Left lobe of liver (tissue), 2 donors: ENCODE data around the gene PSD4. TPM values are rescaled to one million over a fixed set of nuclear protein-coding genes. Genes with fewer than 3 reads are reported as not detected.

Experiments used
- ATAC-seq: fragments of 200-7000 bp; cut with Tn5 transposase; one replicate; pipeline ENCODE4 v1.9.1; 2020; ENCODE audit warnings: mild to moderate bottlenecking, moderate library complexity
- DNase-seq: peaks from one replicate; pipeline ENCODE4 v3.0.0-alpha.2; 2020; ENCODE audit warnings: low spot score
- total RNA-seq: library from RNA; stranded (reverse); gene quantifications from one replicate; pipeline ENCODE4 v1.2.1, GENCODE V29; 2021
- donor health status: DM: no; HTN: no; CAD: no; lungs with moderate emphysema.
- donor health status: DM: no; HTN: yes; CAD: no.

The PSD4 gene
- total RNA-seq, 1 donor from 2014 or later, result 60.3 TPM

GRCh38 chr2:113219092-113219441 lies 45.3 kb downstream of the PSD4 start:
- DNase-seq (no peak), ATAC-seq (peak; percentile 22)

GRCh38 chr2:113219525-113219888 lies 45.7 kb downstream of the PSD4 start:
- DNase-seq (no peak), ATAC-seq (no peak)

GRCh38 chr2:113219889-113220641 lies 46.3 kb downstream of the PSD4 start:
- peak; percentile 49 for ATAC-seq

DNA sequence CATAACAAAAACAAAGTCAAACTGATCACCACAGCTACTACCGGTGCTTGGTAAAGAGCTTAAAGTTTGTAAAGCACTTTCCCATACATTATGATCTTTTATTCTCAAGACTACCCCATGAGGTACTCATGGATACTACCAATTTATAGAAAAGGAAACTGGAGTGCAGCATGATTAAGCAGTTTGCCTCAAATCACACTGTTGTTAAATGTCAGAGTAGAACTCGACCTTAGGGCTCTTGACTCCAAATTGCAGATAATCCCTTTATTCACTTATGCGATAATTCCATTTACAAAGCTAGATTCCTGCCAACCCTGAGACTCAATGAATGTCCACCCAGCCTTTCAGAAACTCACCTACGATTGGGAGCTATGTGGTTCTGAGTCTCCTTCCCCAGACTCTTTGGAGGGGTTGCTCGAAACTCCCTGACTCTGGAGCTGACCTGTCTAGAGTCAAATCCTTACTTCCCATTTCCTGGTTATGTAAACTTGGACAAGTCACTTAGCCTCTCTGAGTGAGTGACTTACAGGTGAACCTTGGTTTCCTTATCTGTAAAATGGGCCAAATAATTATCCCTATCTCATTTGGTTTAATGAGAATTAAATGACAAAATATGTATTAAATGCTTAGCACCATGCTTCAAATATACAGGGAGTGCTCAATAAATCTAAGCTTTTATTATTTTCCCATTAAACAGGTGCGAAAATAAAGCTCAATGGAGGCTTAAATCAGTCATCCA lies 47.4 kb downstream of the PSD4 start:
- ATAC-seq, result no peak
- DNase-seq, result no peak

More at GRCh38 chr2:113219889-113220641, 46.3 kb downstream of the PSD4 start:
- DNase-seq, result peak; percentile 60

DNA sequence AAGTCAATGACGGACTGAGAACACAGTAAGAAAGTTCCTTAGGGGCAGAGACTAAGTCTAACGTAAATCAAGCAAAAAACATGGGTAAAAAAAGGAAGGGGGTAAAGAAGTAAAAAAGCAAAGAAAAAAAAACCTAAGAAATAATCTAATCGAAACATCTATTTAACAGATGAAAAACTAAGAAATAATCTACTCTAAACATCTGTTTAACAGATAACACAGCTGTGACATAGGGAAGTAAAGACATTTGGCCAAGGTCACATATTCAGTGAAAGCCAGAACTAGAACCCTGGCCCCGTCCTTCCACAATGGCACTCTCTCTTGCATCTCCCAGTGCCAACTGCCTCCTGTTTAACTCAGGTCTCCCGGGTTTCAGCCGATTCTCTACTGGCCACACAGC lies 48.1 kb downstream of the PSD4 start:
- ATAC-seq (no peak), DNase-seq (no peak)

GRCh38 chr2:113223813-113224212 lies 50.0 kb downstream of the PSD4 start:
- ATAC-seq, result no peak

DNA sequence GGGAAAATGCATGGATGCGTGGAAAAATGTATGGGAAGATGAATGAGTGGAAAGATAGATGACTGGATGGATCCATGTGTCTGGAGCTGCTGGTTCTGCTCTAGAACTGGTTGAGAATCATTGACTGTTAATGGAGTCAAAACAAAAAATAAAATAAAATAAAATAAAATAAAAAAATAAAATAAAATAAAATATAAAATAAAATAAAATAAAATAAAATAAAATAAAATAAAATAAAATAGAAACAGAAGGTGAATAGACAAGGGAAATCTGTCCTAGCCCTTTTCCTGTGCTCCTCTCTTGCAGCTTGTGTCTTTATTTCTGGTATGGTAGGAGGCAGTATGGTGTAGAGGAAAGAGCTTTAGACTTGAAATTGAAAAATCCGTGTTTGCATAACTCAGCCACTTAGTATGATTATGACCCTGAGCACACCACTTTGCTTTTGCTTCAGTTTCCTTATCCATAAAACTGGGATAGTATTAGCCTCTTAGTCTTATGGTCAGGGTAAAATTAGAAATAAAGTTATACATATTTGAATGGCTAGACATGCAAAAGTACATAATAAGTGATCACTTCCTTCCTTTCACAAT lies 51.0 kb downstream of the PSD4 start:
- no peak for ATAC-seq
- no peak for DNase-seq

More at GRCh38 chr2:113223813-113224212, 50.0 kb downstream of the PSD4 start:
- no peak for DNase-seq

GRCh38 chr2:113225263-113226259 lies 51.8 kb downstream of the PSD4 start:
- peak; percentile 27 for ATAC-seq
- no peak for DNase-seq

DNA sequence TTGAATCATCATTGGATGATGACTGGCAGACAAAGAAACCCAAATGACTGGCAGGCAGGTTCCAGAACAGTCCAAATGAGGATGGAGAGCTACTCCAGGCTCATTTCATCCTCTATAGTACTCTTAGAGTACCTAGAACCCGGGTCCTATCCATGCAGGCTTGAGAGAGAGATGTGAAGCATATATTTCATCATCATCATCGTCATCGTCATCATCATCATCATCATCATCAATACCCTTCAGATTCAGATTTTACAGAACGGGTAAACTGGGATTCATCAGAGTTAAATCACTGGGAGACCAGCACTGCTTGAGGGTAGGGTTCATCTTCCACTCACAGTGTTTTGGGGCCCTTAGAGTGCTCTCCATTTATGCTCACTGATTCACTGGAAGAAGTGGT lies 52.7 kb downstream of the PSD4 start:
- no peak for DNase-seq
- ATAC-seq, result no peak

DNA sequence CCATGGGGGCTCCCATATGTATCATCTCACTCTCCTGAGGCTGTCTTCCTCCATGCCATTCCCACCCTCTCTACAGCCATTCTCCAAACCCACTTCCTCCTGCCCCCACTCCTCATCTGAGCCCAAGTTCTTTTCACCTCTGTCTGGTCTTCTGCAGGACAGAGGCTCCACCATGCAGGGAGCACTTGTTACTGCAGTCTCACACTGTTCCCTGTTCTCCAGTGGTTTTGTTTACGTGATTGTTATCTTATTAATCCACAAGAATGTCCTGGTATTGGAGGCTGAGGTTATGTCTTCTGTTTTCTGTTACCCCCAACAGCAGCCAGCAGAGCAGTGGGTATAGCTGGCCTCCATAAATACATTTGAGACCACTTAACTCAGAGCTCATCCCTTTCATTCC lies 53.5 kb downstream of the PSD4 start:
- ATAC-seq, result no peak
- DNase-seq, result no peak

GRCh38 chr2:113227698-113228097 lies 53.9 kb downstream of the PSD4 start:
- DNase-seq, result no peak
- ATAC-seq, result no peak

DNA sequence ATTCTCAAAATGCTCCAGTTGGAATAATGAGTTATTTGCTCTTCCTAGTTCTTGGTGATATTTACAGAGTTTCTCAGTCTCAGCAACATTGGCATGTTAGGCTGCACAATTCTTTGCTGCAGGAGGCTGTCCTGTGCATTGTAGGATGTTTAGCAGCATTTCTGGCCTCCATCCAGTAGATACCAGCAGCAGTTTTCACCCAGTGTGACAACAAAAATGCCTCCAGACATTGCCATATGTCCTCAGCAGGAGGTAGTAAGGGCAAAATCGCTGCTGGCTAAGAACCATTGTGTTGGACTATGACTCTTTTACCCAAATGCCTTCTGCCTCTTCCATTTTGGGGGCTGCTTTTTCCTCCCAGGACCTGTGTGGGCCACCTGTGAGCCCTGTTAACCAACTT lies 54.6 kb downstream of the PSD4 start:
- ATAC-seq, result no peak
- DNase-seq, result no peak

DNA sequence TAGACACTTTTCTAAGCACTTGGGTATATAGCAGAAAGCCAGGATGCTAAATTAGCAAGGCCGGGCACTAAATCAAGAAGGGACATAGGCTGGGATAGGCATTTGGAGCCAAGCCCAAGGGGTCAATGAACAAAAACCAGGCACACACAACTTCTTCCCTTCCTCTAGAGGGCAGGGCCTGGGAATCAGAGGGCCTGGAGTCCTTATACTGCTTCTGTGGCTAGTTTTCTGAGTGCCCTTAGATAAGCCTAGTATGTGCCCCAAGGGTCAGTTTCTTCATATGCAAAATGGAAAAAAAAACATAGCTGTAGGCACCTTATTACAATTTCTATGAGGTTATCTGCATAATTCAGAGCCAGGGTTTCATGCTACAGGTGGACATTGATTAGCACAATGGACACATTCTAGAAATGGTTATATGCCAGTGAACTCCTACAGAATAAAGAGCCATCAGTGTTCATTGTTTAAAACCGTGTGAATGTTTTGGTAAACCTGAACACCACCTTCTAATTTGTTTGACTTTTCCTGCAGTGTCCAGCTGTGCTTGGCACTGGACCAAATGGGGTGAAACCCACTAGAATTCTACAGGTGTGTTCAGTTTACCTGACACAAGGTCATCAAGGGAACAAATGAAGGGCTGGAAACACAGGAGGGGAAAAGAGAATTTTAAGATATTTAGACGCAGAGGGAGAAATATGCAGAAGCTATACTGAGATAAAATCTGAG lies 55.4 kb downstream of the PSD4 start:
- ATAC-seq (peak; percentile 90), DNase-seq (no peak)

- ATAC-seq, result no peak
- no peak for DNase-seq
These were observed 56.0 kb downstream of the PSD4 start for GRCh38 chr2:113229795-113230194.

DNA sequence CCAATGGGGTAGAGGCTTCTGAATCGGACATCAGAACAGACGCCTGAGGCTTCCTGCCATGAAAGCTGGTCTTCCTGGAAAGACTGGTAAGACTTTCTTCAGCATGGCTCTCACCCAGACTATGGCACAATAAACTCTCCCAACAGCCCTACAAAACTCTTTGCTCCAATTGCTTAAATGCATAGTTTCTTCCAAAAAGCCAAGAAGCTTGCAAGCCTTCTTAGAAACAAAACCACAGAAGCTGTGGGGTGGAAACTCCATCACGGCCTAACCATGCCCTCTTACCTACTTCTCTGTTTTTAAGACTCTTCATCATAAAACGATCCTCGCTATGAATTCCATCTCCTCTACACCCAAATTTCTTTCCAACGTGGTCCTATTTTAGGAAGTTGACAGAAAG lies 56.8 kb downstream of the PSD4 start:
- no peak for ATAC-seq
- no peak for DNase-seq

DNA sequence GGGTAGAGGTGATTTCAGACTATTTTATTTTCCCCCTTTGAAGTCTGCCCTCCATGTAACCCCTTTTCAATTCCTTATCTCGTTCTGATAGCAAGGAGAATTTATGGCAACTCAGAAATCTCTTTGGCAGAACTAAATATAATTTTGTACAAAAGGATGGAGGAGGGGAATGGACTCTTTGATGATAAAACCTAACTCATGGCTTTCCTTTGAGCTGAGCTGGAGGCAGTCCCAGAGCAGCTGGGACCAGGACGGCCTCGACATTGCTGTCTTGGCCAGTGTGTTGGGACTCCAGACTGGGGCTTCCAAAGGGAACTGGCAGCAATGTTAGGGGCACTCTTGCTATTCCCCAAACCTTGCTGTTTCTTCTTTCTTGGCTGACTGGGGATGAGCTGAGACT lies 57.3 kb downstream of the PSD4 start:
- DNase-seq, result no peak

GRCh38 chr2:113232123-113232522 lies 58.4 kb downstream of the PSD4 start:
- ATAC-seq, result no peak
- DNase-seq, result no peak

More for the DNA sequence above, 57.3 kb downstream of the PSD4 start:
- ATAC-seq, result no peak

DNA sequence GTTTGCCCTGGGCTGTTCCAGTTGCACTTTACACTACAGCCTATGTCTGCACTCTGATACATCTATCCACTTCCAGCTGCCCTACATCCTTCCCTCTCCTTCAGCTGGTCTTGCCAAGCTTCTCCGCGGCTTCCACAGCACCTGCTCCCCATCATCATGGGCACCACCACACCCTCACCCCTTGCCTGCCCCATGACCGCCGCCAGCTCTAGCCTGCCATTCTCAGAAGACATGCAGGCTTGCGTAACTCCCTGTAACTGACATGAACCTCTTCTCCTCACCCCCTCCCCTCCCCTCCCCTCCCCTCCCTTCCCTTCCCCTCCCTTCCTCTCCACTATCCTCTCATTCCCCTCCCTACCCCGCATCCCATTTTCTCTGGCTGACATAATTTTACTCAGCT lies 59.0 kb downstream of the PSD4 start:
- no peak for ATAC-seq

DNA sequence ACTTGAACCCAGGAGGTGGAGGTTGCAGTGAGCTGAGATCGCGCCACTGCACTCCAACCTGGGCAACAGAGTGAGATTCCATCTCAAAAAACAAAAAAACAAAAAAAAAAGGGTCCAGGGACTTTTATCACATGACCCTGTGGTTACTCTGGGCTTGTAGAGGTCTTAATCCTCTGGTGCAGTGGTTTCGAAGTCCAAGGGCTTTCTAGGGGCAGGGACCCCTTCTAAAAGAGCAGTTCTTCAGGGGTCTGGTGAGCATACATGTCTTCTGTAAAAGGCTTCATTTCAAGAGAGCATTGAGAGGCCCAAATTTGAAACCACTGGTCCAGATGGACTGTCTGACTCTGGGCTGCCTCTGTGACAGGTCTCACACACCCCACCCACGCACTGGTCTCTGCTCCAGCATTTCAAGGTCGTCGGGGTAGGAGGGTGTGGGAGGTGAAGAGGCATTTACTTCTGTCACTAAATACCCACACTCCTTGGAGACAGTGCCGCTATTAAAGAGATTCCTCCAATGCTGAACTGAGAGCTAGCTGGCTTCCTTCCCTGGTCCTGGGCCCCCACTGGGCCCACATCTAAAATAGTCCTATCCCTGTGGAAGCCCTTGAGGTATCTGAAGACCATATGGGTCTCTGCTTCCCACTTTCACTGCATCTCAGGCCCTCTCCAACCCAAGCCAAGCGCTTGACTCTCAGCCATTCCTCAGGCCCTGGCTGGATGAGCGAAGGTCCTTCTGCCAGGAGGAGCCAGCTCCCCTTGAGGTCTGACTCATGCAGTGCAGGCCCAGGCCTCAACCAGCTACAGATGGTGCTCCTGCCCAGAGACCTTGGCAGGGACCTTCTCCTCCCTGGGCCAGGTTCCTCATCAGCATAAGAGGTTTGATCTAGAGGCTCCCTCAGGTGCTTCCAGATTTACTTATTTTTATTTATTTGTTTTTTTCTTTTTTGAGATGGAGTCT lies 60.1 kb downstream of the PSD4 start:
- DNase-seq (no peak), ATAC-seq (no peak)

More for the DNA sequence above, 59.0 kb downstream of the PSD4 start:
- DNase-seq, result no peak
